Esophagus squamous epithelium (tissue), 4 donors: ENCODE data around the gene FOXB2.

ENCODE experiments used
- POLR2A ChIP-seq, 4 donors: fragments of 450-650 bp; IDR thresholded peaks; one replicate each; pipeline ENCODE4 v1.6.1; 2017; ENCODE audit warnings: antibody characterized with exemption in 4 of 4, mild to moderate bottlenecking in 4 of 4, moderate library complexity in 3 of 4
- TF ChIP-seq, protein P1 (sequence below), 6 experiments: fragments of 450-650 bp in 4 of 6; fragments of 200-600 bp in 2 of 6; sonication (generic) in 2 of 6; IDR thresholded peaks; one replicate each; pipeline ENCODE4 v1.5.1; 2016 to 2019; ENCODE audit warnings: antibody characterized with exemption in 6 of 6, mild to moderate bottlenecking in 4 of 6, moderate library complexity in 4 of 6

DNA sequence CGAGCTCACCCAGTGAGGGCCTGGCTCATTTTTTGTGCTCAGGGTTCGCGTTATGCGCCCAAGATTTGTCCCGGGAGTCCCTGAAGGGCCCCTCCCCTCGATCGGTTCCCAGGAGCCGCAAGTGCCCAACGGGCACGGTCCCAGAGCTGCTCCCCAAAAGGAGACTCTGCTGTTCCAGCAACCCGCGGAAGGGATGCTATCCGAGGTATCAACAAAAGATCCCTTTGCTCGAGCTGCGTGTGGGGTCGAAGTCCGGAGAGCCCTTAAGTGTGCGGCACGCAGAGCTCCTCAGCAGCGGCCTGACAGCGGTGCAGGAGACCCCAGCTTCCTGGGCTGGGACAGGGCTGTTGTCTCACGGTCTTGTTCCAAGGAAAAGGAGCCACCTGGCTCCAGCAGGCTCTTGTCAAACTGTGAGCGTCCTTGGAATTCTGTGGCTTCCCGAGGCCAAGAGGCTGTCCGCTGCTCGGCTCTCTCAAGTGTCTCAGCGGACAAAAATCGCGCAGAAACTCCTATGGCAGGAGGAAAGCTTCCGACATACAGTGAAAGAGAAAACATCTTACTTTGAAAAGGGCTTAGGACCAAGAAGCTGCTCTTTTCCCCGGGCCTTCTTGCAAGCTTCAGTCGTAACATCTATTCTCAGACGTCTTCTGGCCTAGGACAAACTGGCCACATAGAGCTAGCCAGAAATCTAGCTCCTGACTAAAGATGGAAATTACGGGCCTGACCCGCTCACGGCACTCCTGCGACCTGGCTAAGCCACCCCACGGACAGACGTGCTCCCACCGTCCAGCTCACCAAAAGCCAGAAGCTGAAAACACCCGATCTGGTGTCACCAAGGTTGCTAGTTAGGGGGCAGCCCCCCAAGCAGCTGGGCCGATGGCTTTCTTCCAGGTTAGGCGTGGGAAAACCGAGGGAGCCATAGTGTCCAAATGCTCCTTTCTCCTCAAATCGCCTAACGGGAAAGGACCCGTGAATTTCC, 2.6 kb upstream of the FOXB2 start:
- no peak for TF ChIP-seq POLR2A (IDR thresholded peaks at IDR 0.05)
- TF ChIP-seq, protein P1, sequence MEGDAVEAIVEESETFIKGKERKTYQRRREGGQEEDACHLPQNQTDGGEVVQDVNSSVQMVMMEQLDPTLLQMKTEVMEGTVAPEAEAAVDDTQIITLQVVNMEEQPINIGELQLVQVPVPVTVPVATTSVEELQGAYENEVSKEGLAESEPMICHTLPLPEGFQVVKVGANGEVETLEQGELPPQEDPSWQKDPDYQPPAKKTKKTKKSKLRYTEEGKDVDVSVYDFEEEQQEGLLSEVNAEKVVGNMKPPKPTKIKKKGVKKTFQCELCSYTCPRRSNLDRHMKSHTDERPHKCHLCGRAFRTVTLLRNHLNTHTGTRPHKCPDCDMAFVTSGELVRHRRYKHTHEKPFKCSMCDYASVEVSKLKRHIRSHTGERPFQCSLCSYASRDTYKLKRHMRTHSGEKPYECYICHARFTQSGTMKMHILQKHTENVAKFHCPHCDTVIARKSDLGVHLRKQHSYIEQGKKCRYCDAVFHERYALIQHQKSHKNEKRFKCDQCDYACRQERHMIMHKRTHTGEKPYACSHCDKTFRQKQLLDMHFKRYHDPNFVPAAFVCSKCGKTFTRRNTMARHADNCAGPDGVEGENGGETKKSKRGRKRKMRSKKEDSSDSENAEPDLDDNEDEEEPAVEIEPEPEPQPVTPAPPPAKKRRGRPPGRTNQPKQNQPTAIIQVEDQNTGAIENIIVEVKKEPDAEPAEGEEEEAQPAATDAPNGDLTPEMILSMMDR (IDR thresholded peaks at IDR 0.05), result no peak
